NCI-H1417 treated with DMSO at 0.1 percent for 48 hours (cell line): ENCODE data around the gene CIITA.
"Not testable (repeated sequence)": the region's sequence is repeated elsewhere in the genome, so short reads cannot be mapped to it uniquely, and the experiment has no call there.

Experiments used
- DNase-seq: peaks from one replicate; lab custom pipeline; 2025; lab: John Stamatoyannopoulos, UW

CIITA gene

GRCh38 chr16:10921536-10922327, 44.7 kb downstream of the CIITA start:
- DNase-seq = no peak

GRCh38 chr16:10922328-10923145, 45.5 kb downstream of the CIITA start:
- DNase-seq = no peak

- no peak for DNase-seq
These were observed 46.2 kb downstream of the CIITA start for GRCh38 chr16:10923146-10923649.

DNA sequence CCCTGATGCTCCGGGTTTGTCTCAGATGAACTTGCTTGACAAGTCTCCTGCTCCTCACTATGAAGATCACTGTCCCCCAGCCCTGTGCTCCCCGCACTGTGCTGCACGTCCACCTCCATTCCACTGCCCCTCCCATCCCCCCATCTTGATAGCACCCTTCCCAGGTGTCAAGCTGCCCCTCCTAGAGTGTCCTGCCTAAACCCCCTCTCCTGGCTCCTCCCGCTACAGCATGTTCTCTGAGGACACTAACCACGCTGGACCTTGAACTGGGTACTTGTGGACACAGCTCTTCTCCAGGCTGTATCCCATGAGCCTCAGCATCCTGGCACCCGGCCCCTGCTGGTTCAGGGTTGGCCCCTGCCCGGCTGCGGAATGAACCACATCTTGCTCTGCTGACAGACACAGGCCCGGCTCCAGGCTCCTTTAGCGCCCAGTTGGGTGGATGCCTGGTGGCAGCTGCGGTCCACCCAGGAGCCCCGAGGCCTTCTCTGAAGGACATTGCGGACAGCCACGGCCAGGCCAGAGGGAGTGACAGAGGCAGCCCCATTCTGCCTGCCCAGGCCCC, 46.7 kb downstream of the CIITA start:
- DNase-seq = no peak

DNA sequence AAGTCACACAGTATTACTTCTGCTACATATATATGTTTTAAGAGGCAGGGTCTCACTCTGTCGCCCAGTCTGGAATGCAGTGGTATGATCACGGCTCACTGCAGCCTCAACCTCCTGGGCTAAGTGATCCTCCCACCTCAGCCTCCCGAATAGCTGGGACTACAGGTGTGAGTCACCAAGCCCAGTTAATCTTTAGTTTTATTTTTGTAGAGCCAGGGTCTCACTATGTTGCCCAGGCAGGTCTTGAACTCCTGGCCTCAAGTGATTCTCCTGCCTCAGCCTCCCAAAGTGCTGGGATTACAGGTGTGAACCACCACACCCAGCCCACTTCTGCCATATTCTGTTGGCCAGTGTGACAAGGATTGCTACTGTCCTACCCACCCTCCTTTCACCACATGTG, 48.3 kb downstream of the CIITA start:
- DNase-seq = not testable (repeated sequence)

- DNase-seq = no peak
These were observed 49.1 kb downstream of the CIITA start for GRCh38 chr16:10926094-10926493.

- DNase-seq = no peak
These were observed 49.9 kb downstream of the CIITA start for GRCh38 chr16:10926867-10927266.

- no peak for DNase-seq
These were observed 50.6 kb downstream of the CIITA start for GRCh38 chr16:10927497-10928112.

DNA sequence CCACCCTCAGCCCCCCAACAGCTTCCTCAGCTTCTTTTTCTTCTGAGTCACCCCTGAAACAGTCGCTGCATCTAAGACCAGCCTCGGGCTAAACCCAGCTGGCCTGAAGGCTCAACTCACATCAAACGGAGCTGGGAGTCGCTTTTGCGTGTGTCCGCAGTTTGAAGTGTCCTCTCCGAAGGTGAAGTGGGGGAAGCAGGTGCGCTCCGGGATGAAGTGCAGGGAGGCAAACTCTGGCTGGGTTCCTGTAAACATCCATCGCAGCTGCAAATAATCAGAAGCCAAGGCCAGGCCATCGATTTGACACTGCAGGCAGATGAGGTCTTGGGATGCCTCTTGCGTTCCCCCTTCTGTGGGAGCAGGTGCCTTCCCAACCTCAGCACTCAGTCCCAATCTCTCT, 52.1 kb downstream of the CIITA start:
- DNase-seq = not testable (repeated sequence)

DNA sequence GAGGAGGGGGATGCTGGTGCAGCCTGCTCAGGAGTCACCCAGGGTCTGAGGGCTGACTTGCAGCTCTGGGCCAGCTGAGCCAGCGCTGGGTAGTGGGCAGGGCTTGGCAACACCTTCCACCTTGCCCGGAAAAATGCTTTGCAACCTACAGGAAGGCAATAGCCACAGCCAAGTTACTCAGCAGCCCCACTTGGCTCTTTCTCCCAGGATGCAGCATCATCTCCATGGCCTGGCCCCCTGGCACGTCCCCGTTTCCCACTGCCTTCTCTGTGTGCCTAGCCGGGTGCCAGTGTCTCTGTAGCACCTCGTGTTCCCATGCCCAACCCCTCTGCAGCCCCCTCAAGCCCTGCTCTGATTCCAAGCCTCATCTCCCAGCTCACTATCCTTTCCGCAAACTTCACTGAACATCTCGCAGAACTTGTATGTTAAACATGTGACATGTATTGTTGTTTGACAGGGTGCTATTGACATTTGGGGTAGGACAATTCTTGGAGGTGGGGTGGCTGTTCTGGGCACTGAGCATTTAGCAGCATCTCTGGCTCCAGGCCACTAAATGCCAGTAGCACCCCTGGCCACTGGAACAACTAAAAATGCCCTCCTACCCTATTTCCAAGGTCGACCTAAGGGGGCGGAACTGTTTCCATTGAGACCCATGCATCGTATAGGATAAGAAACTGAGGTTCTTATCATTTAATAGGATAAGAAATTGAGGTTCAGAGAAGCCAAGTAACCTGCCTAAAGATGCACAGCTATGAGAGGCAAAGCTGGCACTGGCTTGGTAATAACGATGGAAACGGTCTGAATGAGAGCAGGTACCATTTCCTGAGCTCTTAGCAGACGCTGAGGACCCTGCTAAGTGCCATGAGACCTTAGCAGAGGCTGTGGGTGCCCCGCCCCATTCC, 53.1 kb downstream of the CIITA start:
- no peak for DNase-seq

- DNase-seq = no peak
These were observed 53.7 kb downstream of the CIITA start for GRCh38 chr16:10930755-10931093.

- no peak for DNase-seq
These were observed 54.1 kb downstream of the CIITA start for GRCh38 chr16:10931134-10931533.

DNA sequence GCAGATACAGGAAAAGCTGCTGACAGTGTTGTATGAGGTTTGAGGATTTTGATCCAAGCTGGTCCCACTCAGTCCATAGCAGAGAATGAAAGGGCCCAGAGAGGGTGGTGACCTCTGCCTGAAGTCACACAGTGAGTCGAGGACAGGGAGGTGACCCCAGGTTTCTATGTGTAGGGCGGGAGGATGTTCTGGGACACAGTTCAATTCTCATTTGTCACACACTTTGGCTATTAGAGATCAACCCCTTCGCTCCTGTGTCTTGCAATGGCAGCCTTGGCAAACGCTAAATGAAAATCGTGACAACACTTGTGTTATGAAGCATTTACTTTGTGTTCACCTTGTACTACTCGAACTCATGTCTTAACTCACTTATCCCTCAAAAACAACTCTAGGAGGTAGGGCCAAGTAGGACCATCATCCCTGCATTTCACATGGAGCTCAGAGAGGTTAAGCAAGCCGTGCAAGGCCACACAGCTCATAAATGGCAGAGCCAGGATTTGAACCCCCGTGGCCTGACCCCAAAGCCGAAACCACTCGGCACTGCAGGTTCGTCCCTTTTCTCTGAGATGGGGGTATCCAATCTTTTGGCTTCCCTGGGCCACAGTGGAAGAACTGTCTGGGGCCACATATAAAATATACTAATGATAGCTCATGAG, 55.1 kb downstream of the CIITA start:
- DNase-seq = no peak

GRCh38 chr16:10932959-10933710, 56.1 kb downstream of the CIITA start:
- no peak for DNase-seq

DNA sequence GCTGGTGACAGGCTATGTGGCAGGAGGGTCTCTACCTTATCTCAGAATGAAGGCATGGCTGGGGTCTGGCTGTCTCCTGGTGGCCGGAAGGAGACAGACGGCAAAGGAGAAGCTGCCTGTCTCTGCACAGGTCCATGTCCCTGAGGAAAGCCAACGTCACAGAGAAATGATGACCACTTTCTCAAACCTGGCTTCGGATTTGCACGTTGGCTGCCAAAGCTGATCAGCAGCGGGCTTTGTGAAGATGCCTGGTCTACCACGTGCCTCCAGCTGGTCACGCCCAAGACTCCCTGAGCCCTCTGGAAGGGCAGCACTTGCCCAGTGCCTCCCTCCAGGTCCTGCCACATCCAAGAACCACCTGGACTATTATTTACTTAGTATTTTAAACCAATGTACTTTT, 56.9 kb downstream of the CIITA start:
- DNase-seq = no peak

GRCh38 chr16:10934325-10935107, 57.5 kb downstream of the CIITA start:
- DNase-seq = no peak

GRCh38 chr16:10935226-10935915, 58.4 kb downstream of the CIITA start:
- DNase-seq = no peak

GRCh38 chr16:10936272-10936984, 59.4 kb downstream of the CIITA start:
- DNase-seq = no peak
